ENCODE data around the gene PDZD4. TPM values are rescaled to one million over a fixed set of nuclear protein-coding genes. Genes with fewer than 3 reads are reported as not detected.

The PDZD4 gene
- total RNA-seq, 1 donor, result 15.6 TPM

DNA sequence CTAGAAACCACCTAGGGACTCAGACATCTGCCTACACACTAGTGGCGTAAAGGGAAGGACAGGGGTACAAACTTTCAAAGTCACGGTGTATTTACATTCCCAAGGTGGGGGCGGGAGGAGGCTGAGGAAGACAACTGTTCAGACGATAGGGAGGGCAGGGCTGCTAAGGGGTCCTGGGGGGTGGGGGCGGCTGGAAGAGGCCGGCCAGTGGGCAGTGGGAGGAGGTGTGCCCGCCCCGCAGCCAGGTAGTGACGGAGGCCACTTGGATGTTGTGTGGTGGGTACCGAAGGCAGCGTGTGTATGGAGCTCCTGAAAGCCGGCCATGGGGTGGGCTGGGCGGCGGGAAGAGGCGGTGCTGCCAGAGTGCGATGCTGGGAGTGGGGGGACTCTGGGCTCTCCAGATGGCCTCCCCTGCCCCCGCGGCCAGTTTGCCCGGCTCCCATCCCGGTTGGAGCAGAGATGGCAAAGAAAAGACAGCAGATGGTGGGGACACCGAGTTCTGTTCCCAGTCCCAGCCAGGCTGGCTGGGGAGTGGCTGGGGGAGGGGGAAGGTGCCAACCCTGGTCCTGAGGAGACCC lies 31.5 kb upstream of the PDZD4 start:
- Histone ChIP-seq H3K27me3 (ENCODE audit: insufficient read depth, low read length) (no peaks in the 10 kb centered on the region), H3K4me3 (ENCODE audit: low read length) (no peak overlapping the region), H3K4me1 (ENCODE audit: insufficient read depth, low read length) (no peaks in the 10 kb centered on the region), H3K9me3 (ENCODE audit: low read depth, low read length) (no peaks in the 10 kb centered on the region)

DNA sequence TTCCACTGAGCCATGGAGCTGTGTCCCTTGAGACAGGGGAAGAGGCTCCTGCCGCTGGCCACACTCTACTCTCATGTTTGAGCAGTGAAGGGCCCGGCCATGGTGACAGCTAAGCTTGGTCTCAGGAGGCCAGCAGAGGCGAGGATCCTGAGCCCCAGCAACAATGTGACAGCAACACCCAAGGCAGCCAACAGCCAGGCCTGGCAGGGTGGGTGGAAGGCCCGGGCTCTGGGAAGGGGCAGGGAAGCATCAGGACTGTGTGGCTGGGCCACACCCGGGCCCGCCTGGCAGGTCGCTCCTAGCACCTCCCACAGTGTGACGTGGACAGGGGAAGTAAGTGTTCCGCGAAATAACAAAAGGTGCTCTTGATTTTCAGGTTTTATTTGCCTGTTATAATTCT lies 30.8 kb upstream of the PDZD4 start:
- Histone ChIP-seq H3K4me1 (ENCODE audit: insufficient read depth, low read length) (no peaks in the 10 kb centered on the region), H3K27me3 (ENCODE audit: insufficient read depth, low read length) (no peaks in the 10 kb centered on the region), H3K4me3 (ENCODE audit: low read length) (no peak overlapping the region), H3K9me3 (ENCODE audit: low read depth, low read length) (no peaks in the 10 kb centered on the region)

DNA sequence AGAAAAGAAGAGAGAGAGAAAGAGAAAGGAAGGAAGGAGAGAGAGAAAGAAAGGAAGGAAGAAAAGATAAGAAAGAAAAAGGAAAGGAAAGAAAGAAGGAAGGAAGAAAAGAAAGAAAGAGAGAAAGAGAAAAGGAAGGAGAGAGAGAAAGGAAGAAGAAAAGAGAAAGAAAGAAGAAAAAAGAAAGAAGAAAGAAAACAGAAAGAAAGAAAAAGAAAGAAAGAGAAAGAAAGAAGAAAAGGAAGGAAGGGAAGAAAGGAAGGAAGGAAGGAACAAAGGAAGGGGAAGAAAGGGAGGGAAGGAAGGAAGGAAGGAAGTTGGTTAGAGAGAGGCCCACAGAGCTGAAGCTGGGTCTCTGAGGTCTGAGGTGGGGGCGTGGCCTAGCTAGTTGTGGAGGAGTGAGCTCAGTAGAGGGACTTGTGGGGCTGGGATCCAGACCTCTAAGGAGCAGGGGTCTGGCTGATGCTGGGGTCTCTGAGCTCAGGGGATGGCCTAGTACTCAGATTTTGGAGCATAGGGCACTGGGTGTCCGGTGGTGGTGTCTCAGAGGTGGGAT lies 27.1 kb upstream of the PDZD4 start:
- no peaks in the 10 kb centered on the region for H3K27me3 ChIP-seq (ENCODE audit: insufficient read depth, low read length)

DNA sequence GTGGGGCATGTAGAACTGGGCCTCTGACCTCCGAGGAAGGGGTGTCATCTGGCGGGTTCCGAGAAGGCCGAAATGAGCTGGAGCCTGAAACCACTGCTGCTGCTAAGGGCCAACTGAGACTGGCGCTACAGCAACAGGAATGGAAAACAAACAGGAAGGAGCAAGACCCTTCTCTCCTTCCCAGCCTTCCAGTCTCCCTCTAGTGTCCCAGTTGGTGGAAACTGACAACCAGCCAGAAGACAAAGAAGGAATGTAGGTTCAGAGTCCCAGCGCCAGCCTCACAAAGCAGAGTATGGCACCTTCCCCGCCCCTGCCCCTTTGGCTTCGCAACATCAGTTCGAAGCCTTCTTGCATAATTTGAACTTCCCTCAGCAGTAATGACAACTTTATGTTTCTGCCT lies 24.4 kb upstream of the PDZD4 start:
- H3K4me1 ChIP-seq (ENCODE audit: insufficient read depth, low read length), result no peaks in the 10 kb centered on the region
- H3K9me3 ChIP-seq (ENCODE audit: low read depth, low read length), result no peaks in the 10 kb centered on the region

More for the DNA sequence above, 27.1 kb upstream of the PDZD4 start:
- Histone ChIP-seq H3K4me3 (ENCODE audit: low read length) (no peak overlapping the region), H3K9me3 (ENCODE audit: low read depth, low read length) (no peaks in the 10 kb centered on the region), H3K4me1 (ENCODE audit: insufficient read depth, low read length) (no peaks in the 10 kb centered on the region)

DNA sequence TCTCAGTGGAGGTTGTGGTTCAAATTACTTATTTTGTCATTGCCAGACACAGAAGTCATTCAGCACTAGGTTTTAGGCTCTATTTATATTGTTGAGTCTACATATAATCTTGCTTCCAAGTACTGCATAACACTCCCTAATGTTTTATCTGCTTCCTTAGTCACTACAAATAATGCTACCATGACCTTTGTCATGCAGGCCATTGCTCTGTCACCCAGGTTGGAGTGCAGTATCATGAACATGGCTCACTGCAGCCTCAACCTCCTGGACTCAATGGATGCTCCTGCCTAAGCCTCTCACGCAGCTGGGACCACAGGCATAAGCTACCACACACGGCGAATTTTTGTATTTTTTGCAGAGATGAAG lies 23.5 kb upstream of the PDZD4 start:
- H3K27me3 ChIP-seq (ENCODE audit: insufficient read depth, low read length), result no peaks in the 10 kb centered on the region
- no peak overlapping the region for H3K4me3 ChIP-seq (ENCODE audit: low read length)
- H3K4me1 ChIP-seq (ENCODE audit: insufficient read depth, low read length), result no peaks in the 10 kb centered on the region
- H3K9me3 ChIP-seq (ENCODE audit: low read depth, low read length), result no peaks in the 10 kb centered on the region

More for the DNA sequence above, 24.4 kb upstream of the PDZD4 start:
- Histone ChIP-seq H3K27me3 (ENCODE audit: insufficient read depth, low read length) (no peaks in the 10 kb centered on the region), H3K4me3 (ENCODE audit: low read length) (no peak overlapping the region)

DNA sequence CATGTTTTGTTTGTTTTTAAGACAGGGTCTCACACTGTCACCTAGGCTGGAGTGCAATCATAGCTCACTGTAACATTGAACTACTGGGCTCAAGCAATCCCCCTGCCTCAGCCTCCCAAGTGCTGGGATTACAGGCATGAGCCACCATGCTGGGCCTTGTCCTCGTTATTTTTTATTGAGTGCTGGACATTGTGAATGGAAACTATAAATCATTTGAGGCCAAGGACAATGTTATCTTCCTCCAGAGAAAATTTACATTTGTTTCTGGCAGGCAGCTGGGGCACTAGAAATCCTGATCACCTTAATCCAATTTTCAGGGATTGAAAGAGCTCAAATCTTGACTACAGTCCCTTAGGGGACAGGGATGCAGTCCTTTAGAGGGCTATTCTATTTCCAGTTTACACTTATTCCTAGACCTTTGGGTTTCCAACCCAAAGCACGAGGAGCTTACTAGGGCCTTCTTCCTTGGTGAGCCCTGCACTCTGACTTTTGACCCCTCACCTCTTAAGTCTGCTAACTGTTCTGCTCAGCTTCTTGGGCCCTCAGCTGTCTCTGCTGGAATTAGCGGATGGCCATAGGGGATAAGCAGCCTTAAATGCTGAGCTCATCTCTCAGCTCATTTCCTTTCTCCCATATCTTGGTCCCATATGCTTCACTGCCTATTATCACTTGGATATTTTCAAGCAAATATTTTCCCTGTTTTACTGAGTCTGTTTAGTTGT lies 23.0 kb upstream of the PDZD4 start:
- no peak overlapping the region for H3K4me3 ChIP-seq (ENCODE audit: low read length)
- H3K27me3 ChIP-seq (ENCODE audit: insufficient read depth, low read length), result no peaks in the 10 kb centered on the region
- H3K4me1 ChIP-seq (ENCODE audit: insufficient read depth, low read length), result no peaks in the 10 kb centered on the region
- H3K9me3 ChIP-seq (ENCODE audit: low read depth, low read length), result no peaks in the 10 kb centered on the region

DNA sequence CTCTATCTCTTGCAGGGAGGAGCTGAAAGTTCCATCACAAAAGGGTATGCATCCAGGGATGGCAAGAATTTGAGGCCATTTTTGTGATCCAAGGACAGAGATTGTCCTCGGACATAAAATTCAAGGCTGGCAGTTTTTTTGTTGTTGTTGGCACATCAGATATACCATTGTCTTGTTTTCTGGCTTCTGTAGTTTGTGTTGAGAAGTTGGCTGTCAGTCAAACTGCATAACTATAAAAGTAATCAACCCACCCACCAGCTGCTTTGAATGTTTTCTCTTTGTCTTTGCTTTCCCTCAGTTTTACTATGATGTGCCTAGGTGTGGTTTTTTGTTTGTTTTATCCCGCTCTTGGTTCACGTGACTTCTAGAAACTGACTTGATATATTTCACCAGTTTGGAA lies 21.6 kb upstream of the PDZD4 start:
- no peaks in the 10 kb centered on the region for H3K9me3 ChIP-seq (ENCODE audit: low read depth, low read length)
- H3K4me3 ChIP-seq (ENCODE audit: low read length), result no peak overlapping the region
- no peaks in the 10 kb centered on the region for H3K27me3 ChIP-seq (ENCODE audit: insufficient read depth, low read length)
- no peaks in the 10 kb centered on the region for H3K4me1 ChIP-seq (ENCODE audit: insufficient read depth, low read length)

DNA sequence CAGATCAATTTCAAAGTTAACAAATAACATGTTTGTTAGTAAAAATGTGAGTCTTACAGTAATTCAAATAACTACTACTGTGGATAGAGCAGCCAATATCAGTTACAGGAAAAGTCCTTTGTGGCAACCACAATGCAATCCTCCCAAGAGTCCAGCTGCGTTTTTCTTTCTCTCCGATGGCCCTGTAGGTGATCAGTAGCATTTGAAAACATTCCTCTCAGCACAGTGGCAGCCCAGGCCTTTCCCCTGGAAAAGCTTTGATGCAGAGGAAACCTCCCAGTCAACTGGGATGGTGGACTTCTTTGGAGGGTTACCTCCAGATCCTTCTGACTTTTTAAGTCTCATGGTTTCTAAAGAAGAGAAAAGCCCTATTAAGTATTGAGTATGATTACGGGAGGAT lies 18.0 kb upstream of the PDZD4 start:
- Histone ChIP-seq H3K9me3 (ENCODE audit: low read depth, low read length) (no peaks in the 10 kb centered on the region), H3K4me3 (ENCODE audit: low read length) (no peak overlapping the region), H3K27me3 (ENCODE audit: insufficient read depth, low read length) (peaks cover 7% of the 10 kb centered on the region), H3K4me1 (ENCODE audit: insufficient read depth, low read length) (no peaks in the 10 kb centered on the region)

DNA sequence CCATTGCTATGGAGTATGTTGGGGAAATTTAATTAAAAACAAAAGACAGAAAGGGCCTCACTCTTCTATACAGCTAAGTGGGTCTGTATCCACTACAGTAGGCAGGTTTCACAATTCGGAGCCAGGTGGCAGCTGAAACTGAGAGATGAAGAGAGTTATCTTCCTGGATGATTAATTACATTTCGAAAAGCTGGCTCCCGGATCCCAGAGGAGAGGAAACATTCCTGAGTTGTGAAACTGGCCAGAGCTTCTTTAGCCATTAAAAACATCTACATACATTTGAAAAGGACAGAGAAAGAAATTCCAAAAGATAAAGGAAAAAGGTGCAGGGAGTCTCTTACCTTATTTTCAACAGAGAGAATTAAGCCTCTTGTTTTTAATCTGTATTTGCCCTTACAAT lies 15.5 kb upstream of the PDZD4 start:
- H3K4me3 ChIP-seq (ENCODE audit: low read length), result no peak overlapping the region
- no peaks in the 10 kb centered on the region for H3K4me1 ChIP-seq (ENCODE audit: insufficient read depth, low read length)
- H3K27me3 ChIP-seq (ENCODE audit: insufficient read depth, low read length), result peaks cover 7% of the 10 kb centered on the region
- no peaks in the 10 kb centered on the region for H3K9me3 ChIP-seq (ENCODE audit: low read depth, low read length)

DNA sequence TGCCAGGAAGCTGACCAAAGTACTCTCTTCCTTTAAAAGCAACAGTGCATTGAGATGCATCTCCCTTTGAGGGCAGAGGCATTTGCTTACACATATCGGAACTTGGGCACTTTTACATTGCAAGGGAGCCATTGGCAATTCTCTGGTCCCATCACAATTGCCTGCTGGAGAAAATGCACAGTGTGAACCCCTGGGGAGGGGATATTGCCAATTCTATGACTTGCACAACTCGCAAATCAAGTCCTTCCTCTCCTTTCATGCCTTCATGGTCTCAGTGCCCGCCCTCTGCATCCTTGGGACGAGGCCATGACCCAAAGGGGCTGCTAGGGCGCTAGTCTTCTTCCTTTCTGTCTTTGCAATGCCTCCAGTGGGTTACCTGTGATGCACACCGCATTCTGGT lies 14.9 kb upstream of the PDZD4 start:
- Histone ChIP-seq H3K4me3 (ENCODE audit: low read length) (no peak overlapping the region), H3K27me3 (ENCODE audit: insufficient read depth, low read length) (peaks cover 7% of the 10 kb centered on the region), H3K4me1 (ENCODE audit: insufficient read depth, low read length) (no peaks in the 10 kb centered on the region), H3K9me3 (ENCODE audit: low read depth, low read length) (no peaks in the 10 kb centered on the region)

DNA sequence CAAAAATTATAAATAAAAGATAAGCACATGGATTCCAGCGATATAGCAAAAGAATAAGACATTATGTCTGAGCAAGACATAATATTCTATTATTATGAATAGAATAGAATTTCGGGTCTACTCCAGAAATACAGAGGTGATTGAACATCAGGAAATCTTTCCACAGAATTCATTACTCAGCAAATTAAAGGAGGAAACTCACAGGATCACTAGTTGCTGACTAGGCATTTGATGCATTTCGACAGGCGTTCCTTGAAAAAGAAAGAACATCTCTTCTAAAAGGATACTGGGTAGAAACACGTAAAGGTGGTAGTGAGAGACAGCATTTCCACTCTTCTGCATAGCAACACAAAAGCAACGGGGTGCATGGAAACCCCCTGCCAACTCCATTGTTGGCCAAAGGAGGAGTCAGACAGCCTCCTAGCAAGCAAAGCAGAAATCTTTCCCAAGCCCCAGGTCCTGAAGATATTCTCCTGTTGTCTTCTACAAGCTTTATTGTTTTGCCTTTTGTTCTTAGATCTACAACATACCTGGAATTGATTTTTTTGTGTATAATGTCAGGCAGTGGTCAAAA lies 14.3 kb upstream of the PDZD4 start:
- peaks cover 7% of the 10 kb centered on the region for H3K27me3 ChIP-seq (ENCODE audit: insufficient read depth, low read length)
- no peak overlapping the region for H3K4me3 ChIP-seq (ENCODE audit: low read length)

DNA sequence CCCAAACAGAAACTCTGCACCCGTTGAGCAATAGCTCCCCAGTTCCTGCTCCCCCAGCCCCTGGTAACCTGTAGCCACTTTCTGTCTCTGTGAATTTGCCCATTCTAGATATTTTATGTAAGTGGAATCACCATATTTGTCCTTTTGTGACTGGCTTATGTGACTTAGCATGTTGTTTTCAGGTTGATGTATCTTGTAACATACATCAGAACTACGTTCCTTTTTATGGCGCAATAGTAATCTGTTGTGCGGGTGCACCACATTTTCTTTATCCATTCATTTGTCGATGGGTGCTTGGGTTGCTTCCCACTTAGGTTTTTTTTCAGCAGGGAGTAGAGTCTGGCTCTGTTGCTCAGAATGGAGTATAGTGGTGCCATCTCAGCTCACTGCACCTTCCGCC lies 6.6 kb upstream of the PDZD4 start:
- Histone ChIP-seq H3K4me3 (ENCODE audit: low read length) (no peak overlapping the region), H3K9me3 (ENCODE audit: low read depth, low read length) (no peaks in the 10 kb centered on the region), H3K4me1 (ENCODE audit: insufficient read depth, low read length) (no peaks in the 10 kb centered on the region), H3K27me3 (ENCODE audit: insufficient read depth, low read length) (no peaks in the 10 kb centered on the region)

More for the DNA sequence above, 14.3 kb upstream of the PDZD4 start:
- H3K4me1 ChIP-seq (ENCODE audit: insufficient read depth, low read length), result no peaks in the 10 kb centered on the region
- no peaks in the 10 kb centered on the region for H3K9me3 ChIP-seq (ENCODE audit: low read depth, low read length)

DNA sequence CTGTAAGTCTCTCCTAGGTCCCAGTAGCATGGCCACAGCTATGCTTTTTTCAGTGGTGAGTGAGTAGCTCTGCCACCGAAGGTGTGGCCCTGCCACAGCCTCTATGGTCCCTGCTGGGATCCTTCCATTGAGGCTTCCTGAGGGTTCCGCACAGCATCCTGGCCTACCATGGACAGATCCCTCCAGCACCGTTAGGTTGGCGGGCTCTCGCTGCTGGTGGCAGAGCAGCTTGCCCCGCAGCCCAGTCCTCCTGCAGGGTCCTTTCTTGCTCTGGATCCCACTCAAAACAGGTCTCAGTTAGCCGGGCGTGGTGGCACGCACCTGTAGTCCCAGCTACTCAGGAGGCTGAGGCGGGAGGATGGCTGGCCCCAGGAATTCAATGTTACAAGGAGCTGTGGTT lies 2.4 kb upstream of the PDZD4 start:
- Histone ChIP-seq H3K9me3 (ENCODE audit: low read depth, low read length) (no peaks in the 10 kb centered on the region), H3K4me3 (ENCODE audit: low read length) (no peak overlapping the region), H3K4me1 (ENCODE audit: insufficient read depth, low read length) (no peaks in the 10 kb centered on the region), H3K27me3 (ENCODE audit: insufficient read depth, low read length) (peaks cover 17% of the 10 kb centered on the region)

DNA sequence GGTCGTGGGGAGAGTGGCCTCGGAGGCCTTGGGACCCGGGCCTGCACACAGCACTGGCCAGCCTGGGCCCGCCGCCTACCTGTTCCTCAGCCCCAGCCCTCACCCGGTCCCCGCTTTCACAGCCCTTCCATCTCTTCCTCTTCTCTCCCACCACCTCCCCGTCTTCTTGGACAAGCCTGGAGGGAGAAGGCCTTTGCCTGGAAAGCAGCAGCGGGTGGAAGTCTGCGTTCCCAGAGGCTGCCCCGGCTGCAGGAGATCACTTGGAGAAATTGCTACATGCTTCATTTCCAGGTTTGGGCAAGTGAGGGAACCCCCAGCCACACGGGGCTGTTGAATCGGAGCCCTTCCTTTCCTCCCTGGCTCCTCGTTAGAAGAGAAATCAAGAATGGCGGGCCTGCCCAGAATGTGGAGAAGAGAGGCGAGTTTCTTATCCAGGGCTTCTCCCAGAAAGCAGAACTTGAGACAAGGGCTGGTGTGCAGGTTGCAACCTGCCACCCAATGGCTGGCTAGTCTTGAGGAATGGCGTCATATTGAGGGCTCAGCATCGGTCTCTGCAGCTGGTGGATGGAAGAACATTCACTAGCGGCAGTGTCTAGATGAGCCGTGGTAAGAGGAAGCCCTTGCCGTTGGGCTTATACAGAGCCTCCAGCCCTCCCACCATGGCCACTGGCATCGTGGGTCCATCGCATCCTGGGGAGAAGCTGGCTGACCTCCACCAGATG lies 1.2 kb upstream of the PDZD4 start:
- Histone ChIP-seq H3K27me3 (ENCODE audit: insufficient read depth, low read length) (peaks cover 24% of the 10 kb centered on the region), H3K9me3 (ENCODE audit: low read depth, low read length) (no peaks in the 10 kb centered on the region), H3K4me1 (ENCODE audit: insufficient read depth, low read length) (no peaks in the 10 kb centered on the region), H3K4me3 (ENCODE audit: low read length) (no peak overlapping the region)
